Hematopoietic multipotent progenitor cell treated with erythropoietin and hydrocortisone succinate and interleukin-3 and kit ligand, for 6 days (in vitro differentiated cells): ENCODE measurements around the gene EGFL7.

Source experiments
- DNase-seq: peaks from one replicate; pipeline ENCODE4 v3.0.0-alpha.2; 2015

The EGFL7 gene

GRCh38 chr9:136673975-136674785 is 11.5 kb downstream of the EGFL7 start:
- no peak for DNase-seq

DNA sequence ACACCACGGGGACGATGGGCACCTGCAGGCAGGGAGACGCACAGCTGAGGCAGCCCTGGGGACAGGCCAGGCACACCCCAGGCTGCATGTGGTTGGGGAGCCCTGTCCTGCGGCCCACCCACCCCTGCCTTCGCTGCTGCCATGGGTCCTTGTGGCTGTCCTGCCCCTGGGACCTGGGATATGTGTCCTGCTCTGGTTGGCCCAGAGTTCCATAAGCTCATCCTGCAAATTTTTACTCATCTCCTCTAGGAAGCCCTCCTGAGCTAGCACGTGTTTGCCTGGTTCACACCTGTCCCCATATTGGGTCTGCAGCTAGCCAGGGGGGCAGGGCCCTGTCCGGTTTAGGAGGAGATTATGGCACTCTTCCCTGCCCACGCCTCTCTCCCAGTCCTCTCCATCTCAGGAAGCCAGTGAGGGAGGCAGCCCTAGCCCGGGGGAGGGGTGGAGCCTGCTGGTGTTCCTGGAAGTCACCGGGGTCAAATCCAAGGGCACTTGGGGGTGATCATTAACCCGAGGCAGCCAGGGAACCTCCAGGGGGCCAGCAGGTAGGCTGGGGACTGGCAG is 12.2 kb downstream of the EGFL7 start:
- DNase-seq: no peak

DNA sequence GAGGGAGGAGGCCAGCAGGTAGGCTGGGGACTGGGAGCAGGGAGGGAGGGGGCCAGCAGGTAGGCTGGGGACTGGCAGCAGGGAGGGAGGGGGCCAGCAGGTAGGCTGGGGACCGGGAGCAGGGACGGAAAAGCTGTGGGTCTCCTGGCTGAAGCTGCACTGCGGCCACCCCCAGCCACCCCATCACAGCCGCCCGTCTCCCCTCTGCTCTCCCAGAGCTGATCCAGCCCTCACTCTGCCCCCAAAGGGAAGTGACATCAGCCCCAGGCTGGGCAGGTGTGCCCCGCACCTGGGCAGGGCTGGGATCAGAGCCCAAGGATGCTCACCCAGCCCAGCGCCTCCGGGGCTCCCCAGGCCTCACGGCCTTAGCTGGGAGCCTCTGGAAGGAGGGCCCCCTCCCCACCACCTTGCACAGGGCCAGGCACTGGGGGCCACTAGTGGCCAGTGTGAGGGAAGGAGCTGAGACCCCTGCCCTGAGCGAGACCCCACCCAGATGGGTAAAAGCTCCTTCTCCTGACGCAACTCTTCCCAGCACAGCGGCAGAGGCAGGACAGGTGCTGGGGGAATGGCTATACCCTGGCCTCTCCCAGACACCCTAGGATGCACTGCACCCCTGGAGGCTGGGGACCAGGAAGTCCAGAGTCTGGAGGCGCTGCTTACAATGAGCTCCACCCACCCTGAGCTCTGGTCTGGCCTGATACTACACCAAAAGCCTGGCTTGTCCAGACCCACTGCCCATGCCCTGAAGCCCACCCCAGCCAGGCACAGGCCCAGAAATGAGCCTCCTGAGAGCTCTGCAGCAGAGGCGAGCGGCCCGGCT is 13.0 kb downstream of the EGFL7 start:
- no peak for DNase-seq

- no peak for DNase-seq
These were observed 13.6 kb downstream of the EGFL7 start for GRCh38 chr9:136676297-136676794.

DNA sequence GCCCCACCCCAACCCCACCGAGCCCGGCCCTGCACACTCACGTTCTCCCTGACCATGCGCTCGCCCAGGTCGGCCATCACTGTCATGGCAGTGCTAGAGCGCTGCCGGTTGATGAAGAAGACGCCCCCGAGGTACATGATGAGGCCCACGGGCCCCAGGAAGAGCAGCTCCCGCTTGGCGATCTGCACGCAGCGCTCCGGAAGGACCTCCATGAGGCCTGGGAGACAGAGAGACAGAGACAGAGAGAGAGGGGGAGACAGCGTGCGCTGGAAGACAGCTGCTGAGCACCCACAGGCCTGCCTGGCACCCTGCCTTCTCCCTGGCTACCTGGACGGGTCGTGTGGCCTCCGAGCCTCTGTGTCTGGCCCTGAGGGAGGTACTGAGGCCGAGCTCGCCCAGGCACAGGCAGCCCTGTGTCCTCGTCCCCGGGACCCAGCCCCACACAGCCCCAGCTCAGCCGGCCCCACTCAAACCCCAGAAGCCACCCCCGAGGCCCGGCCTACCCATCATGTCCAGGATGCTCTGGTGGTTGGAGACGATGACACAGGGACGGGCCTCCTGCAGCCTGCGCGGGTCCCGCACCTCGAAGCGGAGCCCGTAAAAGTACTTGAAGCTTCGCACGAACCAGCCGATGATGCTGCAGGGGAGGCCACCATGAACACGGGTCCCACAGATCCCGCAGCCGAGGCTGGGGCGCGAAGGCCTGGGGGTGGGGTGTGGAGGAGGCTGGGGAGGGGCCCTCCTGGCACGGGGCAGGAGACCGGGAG is 14.4 kb downstream of the EGFL7 start:
- DNase-seq: no peak

DNA sequence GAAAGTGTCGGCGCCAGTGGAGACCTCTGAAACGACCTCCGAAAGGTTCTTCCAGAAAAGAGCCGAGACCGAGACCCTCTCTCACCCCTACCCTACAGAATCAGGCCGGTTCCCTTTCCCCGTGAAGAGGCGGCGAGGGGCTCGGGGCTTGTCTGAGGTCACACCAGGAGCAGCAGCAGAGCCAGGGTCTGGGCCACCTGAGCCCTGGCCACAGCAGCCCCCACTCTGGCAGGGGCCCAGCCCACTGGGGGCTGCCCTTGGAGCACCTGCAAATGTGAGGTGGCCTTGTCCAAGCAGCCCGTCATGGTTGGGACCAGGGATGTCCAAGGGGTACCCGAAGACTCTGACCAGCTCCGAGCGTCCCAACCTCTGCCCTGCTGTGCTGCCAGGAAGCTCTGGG is 15.3 kb downstream of the EGFL7 start:
- DNase-seq: no peak

DNA sequence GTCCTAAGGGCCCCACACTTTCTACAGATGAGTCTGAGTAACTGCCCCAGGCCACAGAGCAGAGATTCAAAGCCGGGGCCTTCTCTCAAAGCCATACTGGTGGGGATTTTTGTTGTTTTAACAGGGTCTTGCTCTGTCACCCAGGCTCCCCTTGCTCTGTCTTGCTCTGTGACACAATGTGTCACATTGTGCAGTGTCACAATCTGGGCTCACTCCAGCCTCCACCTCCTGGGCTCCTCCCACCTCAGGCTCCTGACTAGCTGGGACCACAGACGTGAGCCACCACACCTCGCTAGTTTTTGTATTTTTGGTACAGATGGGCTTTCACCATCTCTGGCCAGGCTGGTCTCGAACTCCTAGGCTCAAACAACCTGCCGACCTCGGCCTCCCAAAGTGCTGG is 15.9 kb downstream of the EGFL7 start:
- DNase-seq: no peak

GRCh38 chr9:136679431-136679941 is 16.8 kb downstream of the EGFL7 start:
- peak; percentile 72 for DNase-seq

- DNase-seq: no peak
These were observed 18.3 kb downstream of the EGFL7 start for GRCh38 chr9:136681029-136681428.

DNA sequence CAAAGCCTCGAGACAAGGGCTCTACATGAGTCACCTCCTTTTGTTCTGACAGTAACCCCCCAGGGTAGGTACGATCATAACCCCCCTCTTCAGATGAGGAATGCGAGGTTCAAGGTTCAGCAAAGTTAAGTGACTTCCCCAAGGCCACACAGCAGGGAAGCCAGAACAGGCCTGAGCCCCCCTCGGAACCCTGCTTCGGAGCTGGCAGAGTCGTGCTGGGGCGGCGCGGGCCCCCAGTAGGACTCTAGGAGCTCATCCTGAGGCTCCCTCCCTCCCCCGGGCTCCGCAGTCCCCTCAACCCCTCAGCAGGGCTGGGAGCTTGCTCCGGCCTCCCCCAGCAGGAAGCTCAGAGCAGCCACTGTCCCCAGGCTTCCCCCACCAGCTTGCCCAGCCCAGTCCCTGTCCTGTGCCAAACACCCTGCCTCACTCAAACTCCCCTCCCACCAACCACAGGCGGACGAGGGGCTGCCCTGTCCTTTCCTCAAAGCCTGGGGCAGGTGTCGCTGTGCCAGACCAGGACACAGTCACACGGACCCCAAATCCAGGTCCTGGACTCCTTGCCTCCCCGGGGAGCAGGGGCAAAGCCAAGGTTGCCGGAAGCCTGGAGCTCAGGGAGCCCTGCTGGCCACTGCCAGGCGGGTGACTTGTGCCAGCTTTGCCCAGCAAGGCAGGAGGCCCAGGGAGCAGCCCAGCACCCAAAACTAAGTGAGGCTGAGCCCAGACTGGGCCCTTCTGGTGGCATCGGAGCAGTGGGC is 19.4 kb downstream of the EGFL7 start:
- DNase-seq: no peak

GRCh38 chr9:136682710-136683109 is 20.0 kb downstream of the EGFL7 start:
- DNase-seq: no peak

- DNase-seq: no peak
These were observed 20.5 kb downstream of the EGFL7 start for GRCh38 chr9:136683173-136683745.

DNA sequence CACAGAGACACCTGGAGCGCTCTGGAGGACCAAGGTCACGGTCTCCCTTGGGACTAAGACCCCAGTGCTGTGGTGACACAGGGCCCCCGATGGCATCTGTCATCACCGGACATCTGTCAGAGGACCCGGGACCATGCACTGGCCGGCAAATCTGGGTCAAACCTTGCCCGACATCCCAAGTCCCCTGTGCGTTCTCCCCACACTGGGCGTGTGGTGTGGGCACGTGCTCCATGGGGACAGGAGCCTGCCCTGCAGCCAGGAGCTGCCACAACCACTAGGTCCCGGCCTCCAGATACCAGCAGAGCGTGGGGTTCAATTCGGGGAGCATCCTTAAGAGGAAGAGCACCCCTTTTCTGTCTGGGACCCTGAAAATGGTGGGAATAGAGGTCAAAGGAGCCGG is 21.0 kb downstream of the EGFL7 start:
- no peak for DNase-seq

DNA sequence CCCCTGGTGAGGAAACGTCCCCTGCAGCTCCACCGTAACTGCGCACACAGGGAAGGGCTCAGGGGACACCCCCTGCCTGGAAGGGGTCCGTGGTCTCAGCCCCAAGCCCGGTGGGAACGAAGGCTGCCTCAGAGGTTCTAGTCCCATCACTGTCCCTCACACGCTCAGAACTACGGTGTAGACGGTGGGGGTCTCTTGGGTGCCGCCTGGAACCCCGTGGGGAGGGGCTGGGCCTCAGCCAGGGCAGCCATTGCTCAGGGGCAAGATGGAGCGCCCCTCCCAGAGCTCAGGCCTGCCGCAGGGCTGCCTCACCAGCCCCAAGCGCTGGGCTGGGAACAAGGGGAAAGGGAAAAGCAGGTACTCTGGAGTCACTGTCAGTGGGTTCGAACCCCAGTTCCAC is 21.6 kb downstream of the EGFL7 start:
- DNase-seq: no peak

GRCh38 chr9:136684799-136685198 is 22.1 kb downstream of the EGFL7 start:
- DNase-seq: no peak

GRCh38 chr9:136685216-136685615 is 22.5 kb downstream of the EGFL7 start:
- DNase-seq: no peak

- DNase-seq: no peak
These were observed 23.2 kb downstream of the EGFL7 start for GRCh38 chr9:136685790-136686533.

GRCh38 chr9:136686534-136686793 is 23.7 kb downstream of the EGFL7 start:
- no peak for DNase-seq

GRCh38 chr9:136686794-136687711 is 24.3 kb downstream of the EGFL7 start, which contains the start of gene AGPAT2:
Gene AGPAT2, minus strand, starts transcription at chr9:136687457. Its CDS starts 100 bp downstream, at chr9:136687357.
- DNase-seq: peak; percentile 89

GRCh38 chr9:136687721-136688223 is 25.1 kb downstream of the EGFL7 start:
- no peak for DNase-seq
